CD14-positive monocyte (primary cell): ENCODE measurements around the gene TMEM30A. TPM values are rescaled to one million over a fixed set of nuclear protein-coding genes. Genes with fewer than 3 reads are reported as not detected.

Source experiments
- DNase-seq, 3 donors: peaks; one replicate each; pipeline ENCODE4 v3.0.0-alpha.2; 2011 to 2022
- H2AFZ ChIP-seq: 2 replicates; pipeline ENCODE4 v1.6.0; 2012; ENCODE audit warnings: mild to moderate bottlenecking, low read depth, low read length, inconsistent platforms; ENCODE audit not compliant: insufficient read depth, poor library complexity, severe bottlenecking
- H3K27ac ChIP-seq, 2 donors: 1 replicate in 1 of 2; 2 replicates in 1 of 2; pipeline ENCODE4 v1.5.1; 2012 to 2013; ENCODE audit warnings: low read length in 2 of 2, control low read depth in 1 of 2, inconsistent platforms in 1 of 2, low read depth in 1 of 2, mild to moderate bottlenecking in 1 of 2
- H3K27me3 ChIP-seq, 2 donors: one replicate each; pipeline versions ENCODE4 v1.6.0 to v1.6.1; 2011 to 2013; ENCODE audit warnings: low read length in 2 of 2; ENCODE audit not compliant: control insufficient read depth in 2 of 2, insufficient read depth in 2 of 2
- H3K36me3 ChIP-seq, 2 donors: replicated peaks in 1 of 2; 1 replicate in 1 of 2; 2 replicates in 1 of 2; pipeline versions ENCODE4 v1.5.1 to v1.6.1; 2012 to 2013; ENCODE audit warnings: low read length in 2 of 2, control low read depth in 1 of 2, inconsistent platforms in 1 of 2, mild to moderate bottlenecking in 1 of 2; ENCODE audit not compliant: insufficient read depth in 2 of 2, control insufficient read depth in 1 of 2
- H3K4me1 ChIP-seq, 2 donors: 1 replicate in 1 of 2; 2 replicates in 1 of 2; pipeline versions ENCODE4 v1.5.1 to v1.6.1; 2012 to 2013; ENCODE audit warnings: low read length in 2 of 2, control low read depth in 1 of 2, inconsistent platforms in 1 of 2, mild to moderate bottlenecking in 1 of 2, moderate library complexity in 1 of 2; ENCODE audit not compliant: insufficient read depth in 2 of 2, control insufficient read depth in 1 of 2
- H3K4me2 ChIP-seq: replicated peaks from 2 replicates; pipeline ENCODE3; 2012; ENCODE audit warnings: low read length, moderate library complexity, mild to moderate bottlenecking; ENCODE audit not compliant: poor library complexity, severe bottlenecking; ENCODE audit errors: extremely low read depth
- H3K4me3 ChIP-seq, 3 experiments: fragments of 200-600 bp in 1 of 3; sonication (generic) in 1 of 3; replicated peaks in 1 of 3; 1 replicate in 2 of 3; 2 replicates in 1 of 3; pipeline ENCODE4 v1.5.1; 2011 to 2013; ENCODE audit warnings: low read length in 3 of 3, mild to moderate bottlenecking in 3 of 3, control low read depth in 2 of 3, low read depth in 2 of 3, inconsistent platforms in 1 of 3, moderate library complexity in 1 of 3
- H3K79me2 ChIP-seq: 2 replicates; pipeline ENCODE4 v1.6.0; 2012; ENCODE audit warnings: mild to moderate bottlenecking, control low read depth, inconsistent platforms, low read length, moderate library complexity; ENCODE audit not compliant: insufficient read depth
- H3K9ac ChIP-seq: 2 replicates; pipeline ENCODE4 v1.6.0; 2017; ENCODE audit warnings: low read length, mild to moderate bottlenecking; ENCODE audit not compliant: insufficient read depth, poor library complexity, severe bottlenecking
- H3K9me3 ChIP-seq, 2 donors: replicated peaks in 1 of 2; 1 replicate in 1 of 2; 2 replicates in 1 of 2; pipeline versions ENCODE4 v1.5.1 to v1.6.1; 2012 to 2013; ENCODE audit warnings: low read length in 2 of 2, control low read depth in 1 of 2; ENCODE audit not compliant: control insufficient read depth in 1 of 2, insufficient read depth in 1 of 2
- H4K20me1 ChIP-seq: 2 replicates; pipeline ENCODE4 v1.6.0; 2012; ENCODE audit warnings: mild to moderate bottlenecking, low read length, control low read depth, moderate library complexity; ENCODE audit not compliant: insufficient read depth
- H3K27ac Mint-ChIP-seq, 7 donors: one replicate each; pipeline ENCODE4 v1.8.0; 2020; ENCODE audit warnings: mild to moderate bottlenecking in 7 of 7, mixed read lengths in 7 of 7, moderate library complexity in 6 of 7, inconsistent platforms in 2 of 7
- H3K27me3 Mint-ChIP-seq, 3 donors: one replicate each; pipeline ENCODE4 v1.8.0; 2021 to 2022; ENCODE audit warnings: low read depth in 3 of 3, mild to moderate bottlenecking in 3 of 3, mixed read lengths in 3 of 3, moderate library complexity in 3 of 3, inconsistent platforms in 1 of 3
- H3K36me3 Mint-ChIP-seq, 2 donors: one replicate each; pipeline ENCODE4 v1.8.0; 2020; ENCODE audit warnings: mixed read lengths in 2 of 2, inconsistent platforms in 1 of 2, mild to moderate bottlenecking in 1 of 2
- H3K4me1 Mint-ChIP-seq: one replicate; pipeline ENCODE4 v1.8.0; 2020; ENCODE audit warnings: mild to moderate bottlenecking, mixed read lengths
- H3K4me3 Mint-ChIP-seq, 2 donors: one replicate each; pipeline ENCODE4 v1.8.0; 2020; ENCODE audit warnings: mild to moderate bottlenecking in 2 of 2, mixed read lengths in 2 of 2, moderate library complexity in 1 of 2
- H3K9me3 Mint-ChIP-seq, 7 donors: one replicate each; pipeline ENCODE4 v1.8.0; 2020 to 2022; ENCODE audit warnings: mixed read lengths in 7 of 7, mild to moderate bottlenecking in 6 of 7, moderate library complexity in 6 of 7, inconsistent platforms in 2 of 7
- WGBS: methylation state at CpG from one replicate; pipeline ENCODE4 v1.1.5; 2013; ENCODE audit warnings: missing lambda C conversion rate; ENCODE audit not compliant: insufficient coverage; 5-methylcytosine and 5-hydroxymethylcytosine counted together
- intact Hi-C, 2 donors: fragments of 100-400 bp; cut with micrococcal nuclease; formaldehyde crosslinking; loops; one replicate each; pipeline versions ENCODE4 v1.15.0 to v1.15.1; 2023
- polyA plus RNA-seq, 3 donors: library from polyadenylated mRNA; depleted of rRNA in 1 of 3; unstranded in 2 of 3; stranded (reverse) in 1 of 3; fragments of 300-500 nt in 2 of 3; fragments of >200 nt in 1 of 3; fragmentation: Illumina TruSeq in 2 of 3; gene quantifications; 1 replicate in 2 of 3; 2 replicates in 1 of 3; pipeline ENCODE4 v1.2.3, GENCODE V29; 2012 to 2021
- TF ChIP-seq, protein P1 (sequence below): fragments of 200-600 bp; IDR thresholded peaks from one replicate; pipeline ENCODE4 v1.8.0; 2022; ENCODE audit warnings: antibody characterized with exemption, mild to moderate bottlenecking

TMEM30A gene
- polyA plus RNA-seq, 3 donors = 12.2 to 101 (median 70.6) TPM

- H3K4me3 ChIP-seq = no peak overlapping the region
- no peaks in the 10 kb centered on the region for H3K9me3 ChIP-seq
- intact Hi-C loops = no loop called here
- no peak overlapping the region for H3K27ac ChIP-seq
- H3K9ac ChIP-seq = no peak overlapping the region
- Mint-ChIP-seq H3K4me3 (no peak overlapping the region), H3K27ac (no peak overlapping the region), H3K9me3 (no peaks in the 10 kb centered on the region), H3K27me3 (peaks cover 0 to 3% (median 0%) of the 10 kb centered on the region in 3 donors), H3K4me1 (peaks cover 14% of the 10 kb centered on the region), H3K36me3 (no peaks in the 10 kb centered on the region)
- H4K20me1 ChIP-seq = no peaks in the 10 kb centered on the region
- TF ChIP-seq, protein P1, sequence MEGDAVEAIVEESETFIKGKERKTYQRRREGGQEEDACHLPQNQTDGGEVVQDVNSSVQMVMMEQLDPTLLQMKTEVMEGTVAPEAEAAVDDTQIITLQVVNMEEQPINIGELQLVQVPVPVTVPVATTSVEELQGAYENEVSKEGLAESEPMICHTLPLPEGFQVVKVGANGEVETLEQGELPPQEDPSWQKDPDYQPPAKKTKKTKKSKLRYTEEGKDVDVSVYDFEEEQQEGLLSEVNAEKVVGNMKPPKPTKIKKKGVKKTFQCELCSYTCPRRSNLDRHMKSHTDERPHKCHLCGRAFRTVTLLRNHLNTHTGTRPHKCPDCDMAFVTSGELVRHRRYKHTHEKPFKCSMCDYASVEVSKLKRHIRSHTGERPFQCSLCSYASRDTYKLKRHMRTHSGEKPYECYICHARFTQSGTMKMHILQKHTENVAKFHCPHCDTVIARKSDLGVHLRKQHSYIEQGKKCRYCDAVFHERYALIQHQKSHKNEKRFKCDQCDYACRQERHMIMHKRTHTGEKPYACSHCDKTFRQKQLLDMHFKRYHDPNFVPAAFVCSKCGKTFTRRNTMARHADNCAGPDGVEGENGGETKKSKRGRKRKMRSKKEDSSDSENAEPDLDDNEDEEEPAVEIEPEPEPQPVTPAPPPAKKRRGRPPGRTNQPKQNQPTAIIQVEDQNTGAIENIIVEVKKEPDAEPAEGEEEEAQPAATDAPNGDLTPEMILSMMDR = peak; percentile 83
- H3K27me3 ChIP-seq = no peaks in the 10 kb centered on the region
- H3K4me2 ChIP-seq = no peak overlapping the region
- H3K36me3 ChIP-seq = no peaks in the 10 kb centered on the region
- H3K79me2 ChIP-seq = no peaks in the 10 kb centered on the region
- H2AFZ ChIP-seq = no peak overlapping the region
- DNase-seq = peak; percentile 34 to 63 (median 55)
- no CpG with 5 or more reads among the region's 3 CpGs for WGBS
- H3K4me1 ChIP-seq = peaks cover 8 to 9% of the 10 kb centered on the region in 2 donors
Measured at GRCh38 chr6:75296811-75297779, 12.5 kb upstream of the TMEM30A start.

- H3K4me1 ChIP-seq = peaks cover 0 to 5% of the 10 kb centered on the region in 2 donors
- Mint-ChIP-seq H3K4me3 (no peak overlapping the region), H3K36me3 (peaks cover 2 to 10% of the 10 kb centered on the region in 2 donors), H3K4me1 (peaks cover 8% of the 10 kb centered on the region), H3K9me3 (no peaks in the 10 kb centered on the region), H3K27ac (no peak overlapping the region), H3K27me3 (no peaks in the 10 kb centered on the region)
- no peaks in the 10 kb centered on the region for H3K36me3 ChIP-seq
- H3K27ac ChIP-seq = no peak overlapping the region
- no peak for DNase-seq
- no peak overlapping the region for H3K9ac ChIP-seq
- no peak overlapping the region for H3K4me3 ChIP-seq
- no peaks in the 10 kb centered on the region for H3K27me3 ChIP-seq
- intact Hi-C loops = no loop called here
- TF ChIP-seq, protein P1 = no peak
- no peak overlapping the region for H2AFZ ChIP-seq
- H4K20me1 ChIP-seq = no peaks in the 10 kb centered on the region
- H3K79me2 ChIP-seq = peaks cover 7% of the 10 kb centered on the region
- H3K9me3 ChIP-seq = no peaks in the 10 kb centered on the region
- no CpG with 5 or more reads among the region's 2 CpGs for WGBS
- no peak overlapping the region for H3K4me2 ChIP-seq
Measured at GRCh38 chr6:75292555-75292954, 8.0 kb upstream of the TMEM30A start.
